Measurements from ENCODE around the gene LRP11. TPM values are rescaled to one million over a fixed set of nuclear protein-coding genes. Genes with fewer than 3 reads are reported as not detected.

Gene LRP11
- 27.5 to 39.7 TPM (median 36.2 TPM) in 5 replicates for total RNA-seq (2022; extraction: Qiagen RNA extraction; ENCODE audit: low read depth)

GRCh38 chr6:149863698-149864577 is at the start of gene LRP11:
Gene LRP11 (minus strand): TSS chr6:149864359. CDS start chr6:149864020, 339 bp downstream.

DNA sequence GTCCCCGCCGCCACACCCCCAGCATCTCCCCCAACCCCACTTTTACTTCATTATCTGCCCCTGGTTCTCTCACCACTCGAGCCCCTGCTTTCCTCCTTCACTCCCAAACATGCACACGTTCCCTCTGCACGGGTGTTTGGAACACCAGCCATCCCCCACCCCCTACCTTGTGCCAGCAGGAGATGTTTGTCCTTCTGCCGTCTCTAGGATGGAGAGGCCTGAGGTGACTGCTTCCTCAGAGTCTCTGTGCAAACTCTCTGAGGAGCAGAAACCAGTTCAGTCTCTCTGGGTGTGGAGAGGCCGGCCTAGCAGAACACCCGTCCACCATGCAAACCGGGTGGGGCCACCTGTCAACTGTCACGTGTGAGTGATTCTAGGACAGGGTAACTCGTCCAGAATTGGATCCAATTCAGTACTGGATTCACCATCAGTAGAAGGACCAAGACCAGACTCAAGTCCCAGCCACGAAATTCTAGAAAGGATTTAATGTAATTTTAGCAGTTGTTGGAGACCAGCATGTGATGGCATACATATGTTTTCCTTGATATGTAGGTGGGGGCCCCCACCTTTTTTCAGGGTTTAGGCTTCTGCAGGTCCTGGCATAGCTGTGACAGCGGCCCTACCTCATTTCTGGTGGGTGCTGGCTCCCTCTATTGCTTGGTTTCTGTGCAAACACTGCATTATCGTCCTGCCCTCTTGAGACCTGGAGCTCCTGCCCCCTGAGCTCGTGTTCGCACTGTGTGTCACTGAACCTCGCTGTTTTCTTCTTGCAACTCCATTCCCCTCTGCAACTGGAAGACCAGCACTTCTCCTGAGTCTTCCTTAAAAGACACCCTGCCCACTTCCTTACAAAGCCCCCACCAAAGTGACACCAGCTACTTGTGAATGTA is 33.9 kb upstream of the LRP11 start, which contains the start of gene RAET1E:
TSS of gene RAET1E (minus strand) at position 259 of the 890 bp plus-strand sequence. CDS start 7,212 bp downstream, outside the sequence.

Other genes with a start within 250 kb of the LRP11 start
- gene KATNA1, start 215.6 kb downstream of the LRP11 start, total RNA-seq (2022; extraction: Qiagen RNA extraction; ENCODE audit: low read depth) = 9.6 to 11.8 TPM (median 10.5 TPM) in 5 replicates
- gene LATS1, start 146.3 kb downstream of the LRP11 start, total RNA-seq (2022; extraction: Qiagen RNA extraction; ENCODE audit: low read depth) = 4.9 to 9.4 TPM (median 7.5 TPM) in 5 replicates
- gene NUP43, start 117.8 kb downstream of the LRP11 start, total RNA-seq (2022; extraction: Qiagen RNA extraction; ENCODE audit: low read depth) = 12.0 to 16.2 TPM (median 14.4 TPM) in 5 replicates
- 88.5 to 96.9 TPM (median 91.1 TPM) in 5 replicates for gene PCMT1, start 114.6 kb downstream of the LRP11 start, total RNA-seq (2022; extraction: Qiagen RNA extraction; ENCODE audit: low read depth)
- 1.8 to 3.8 TPM (median 3.2 TPM) in 5 replicates for gene RAET1E, start 33.8 kb upstream of the LRP11 start, total RNA-seq (2022; extraction: Qiagen RNA extraction; ENCODE audit: low read depth)
- gene RAET1G, start 58.8 kb upstream of the LRP11 start, total RNA-seq (2022; extraction: Qiagen RNA extraction; ENCODE audit: low read depth) = 7.4 to 12.3 TPM (median 9.8 TPM) in 5 replicates
- 2.1 to 4.2 TPM (median 3.6 TPM) in 5 replicates for gene ULBP2, start 77.7 kb upstream of the LRP11 start, total RNA-seq (2022; extraction: Qiagen RNA extraction; ENCODE audit: low read depth)
- gene ULBP1, start 99.6 kb upstream of the LRP11 start, total RNA-seq (2022; extraction: Qiagen RNA extraction; ENCODE audit: low read depth) = 0.53 to 0.99 TPM (median 0.79 TPM) in 5 replicates
- 0.43 to 0.93 TPM (median 0.63 TPM) in 5 replicates for gene RAET1L, start 161.2 kb upstream of the LRP11 start, total RNA-seq (2022; extraction: Qiagen RNA extraction; ENCODE audit: low read depth)
- gene ULBP3, start 204.8 kb upstream of the LRP11 start, total RNA-seq (2022; extraction: Qiagen RNA extraction; ENCODE audit: low read depth) = 2.9 to 4.6 TPM (median 3.7 TPM) in 5 replicates

Data from A549 treated with GW870086 at 1 μM for 4 hours (cell line).